Measurements from ENCODE around the gene IFITM1.

GRCh38 chr11:271319-271715 is 42.5 kb upstream of the IFITM1 start:
- no peak for TF ChIP-seq REST (IDR thresholded peaks at IDR 0.05)
- TF ChIP-seq CTCF (IDR thresholded peaks at IDR 0.05; ENCODE audit: low read depth, low read length, missing input control) = no peak
- no peak for TF ChIP-seq ATF3 (IDR thresholded peaks at IDR 0.05)
- no peak for TF ChIP-seq MAX (IDR thresholded peaks at IDR 0.05)
- TF ChIP-seq RAD21 (IDR thresholded peaks at IDR 0.05) = no peak
- TF ChIP-seq SP1 (IDR thresholded peaks at IDR 0.05) = no peak
- TF ChIP-seq HNF4A (conservative IDR thresholded peaks at IDR 0.05) = no peak
- TF ChIP-seq EGR1 (IDR thresholded peaks at IDR 0.05; ENCODE audit: low read depth in 2 of 2) = no peak
- no peak for TF ChIP-seq TAF1 (conservative IDR thresholded peaks at IDR 0.05)
- TF ChIP-seq JUND (IDR thresholded peaks at IDR 0.05) = no peak
- TF ChIP-seq RXRA (IDR thresholded peaks at IDR 0.05) = no peak
